GM18520 (cell line): ENCODE data around the gene HAPLN3.

Experiments used
- ATAC-seq: cut with Tn5 transposase; IDR thresholded peaks from one replicate; pipeline ENCODE4 v1.9.1; 2021; ENCODE audit not compliant: unreplicated experiment

Gene HAPLN3

GRCh38 chr15:88865498-88866099 is 29.7 kb downstream of the HAPLN3 start:
- no peak for ATAC-seq

GRCh38 chr15:88864861-88865497 is 30.4 kb downstream of the HAPLN3 start:
- ATAC-seq, result no peak

- ATAC-seq, result no peak
Observed at GRCh38 chr15:88863412-88863811, 31.9 kb downstream of the HAPLN3 start.

- ATAC-seq, result no peak
Observed at GRCh38 chr15:88860212-88860611, 35.1 kb downstream of the HAPLN3 start.

- ATAC-seq, result no peak
Observed at GRCh38 chr15:88859550-88859949, 35.8 kb downstream of the HAPLN3 start.

- ATAC-seq, result no peak
Observed at GRCh38 chr15:88858934-88859333, 36.4 kb downstream of the HAPLN3 start.

GRCh38 chr15:88852476-88852875 is 42.9 kb downstream of the HAPLN3 start:
- no peak for ATAC-seq

- no peak for ATAC-seq
Observed at GRCh38 chr15:88849376-88850072, 45.8 kb downstream of the HAPLN3 start.

GRCh38 chr15:88848203-88848602 is 47.1 kb downstream of the HAPLN3 start:
- ATAC-seq, result no peak

- no peak for ATAC-seq
Observed at GRCh38 chr15:88847144-88847543, 48.2 kb downstream of the HAPLN3 start.

GRCh38 chr15:88845616-88846015 is 49.7 kb downstream of the HAPLN3 start:
- ATAC-seq, result no peak

GRCh38 chr15:88844749-88845386 is 50.5 kb downstream of the HAPLN3 start:
- ATAC-seq, result no peak

- no peak for ATAC-seq
Observed at GRCh38 chr15:88843334-88843733, 52.0 kb downstream of the HAPLN3 start.

GRCh38 chr15:88842156-88842555 is 53.2 kb downstream of the HAPLN3 start:
- no peak for ATAC-seq

- no peak for ATAC-seq
Observed at GRCh38 chr15:88841236-88841635, 54.1 kb downstream of the HAPLN3 start.

- ATAC-seq, result no peak
Observed at GRCh38 chr15:88839961-88840360, 55.4 kb downstream of the HAPLN3 start.

- no peak for ATAC-seq
Observed at GRCh38 chr15:88839146-88839545, 56.2 kb downstream of the HAPLN3 start.

- no peak for ATAC-seq
Observed at GRCh38 chr15:88838667-88839066, 56.7 kb downstream of the HAPLN3 start.

- ATAC-seq, result no peak
Observed at GRCh38 chr15:88835646-88836045, 59.7 kb downstream of the HAPLN3 start.

GRCh38 chr15:88835119-88835518 is 60.2 kb downstream of the HAPLN3 start:
- no peak for ATAC-seq

- no peak for ATAC-seq
Observed at GRCh38 chr15:88834211-88834812, 61.0 kb downstream of the HAPLN3 start.

GRCh38 chr15:88833731-88834100 is 61.6 kb downstream of the HAPLN3 start:
- no peak for ATAC-seq
